B cell (primary cell): ENCODE results near the gene APLP2. TPM values are rescaled to one million over a fixed set of nuclear protein-coding genes. Genes with fewer than 3 reads are reported as not detected.
A peak's percentile ranks its signal among the peaks of the same experiment; 100 is the strongest.

ENCODE experiments used
- ATAC-seq: fragments of 200-7000 bp; cut with Tn5 transposase; one replicate; pipeline ENCODE4 v1.10.0; 2021; ENCODE audit warnings: low read depth, mild to moderate bottlenecking, moderate number of reproducible peaks, moderate library complexity
- CTCF ChIA-PET: fragments of 350-600 bp; sonication (Branson Sonifier 250); formaldehyde crosslinking; loops from one replicate; lab custom pipeline; 2021; ENCODE audit warnings: antibody characterized with exemption, inconsistent platforms; lab: Charles Lee
- POLR2A ChIA-PET: fragments of 350-600 bp; sonication (Branson Sonifier 250); formaldehyde crosslinking; loops from one replicate; lab custom pipeline; 2021; ENCODE audit warnings: antibody characterized with exemption; lab: Charles Lee
- DNase-seq: peaks from one replicate; pipeline ENCODE4 v3.0.0; 2013
- H2AFZ ChIP-seq: 2 replicates; pipeline ENCODE4 v1.6.1; 2012; ENCODE audit warnings: mild to moderate bottlenecking, low read depth, low read length; ENCODE audit not compliant: insufficient read depth, poor library complexity, severe bottlenecking
- H3K27ac ChIP-seq, 2 donors: 1 replicate in 1 of 2; 2 replicates in 1 of 2; pipeline ENCODE4 v1.5.1; 2012 to 2013; ENCODE audit warnings: low read length in 2 of 2, mild to moderate bottlenecking in 2 of 2, moderate library complexity in 1 of 2
- H3K27me3 ChIP-seq, 4 experiments: fragments of 200-600 bp in 1 of 4; sonication (generic) in 1 of 4; replicated peaks in 1 of 4; 1 replicate in 2 of 4; 2 replicates in 2 of 4; pipeline versions ENCODE4 v1.6.1 to v1.7.0; 2013 to 2016; ENCODE audit warnings: low read length in 3 of 4, mild to moderate bottlenecking in 2 of 4, mixed read lengths in 1 of 4, moderate library complexity in 1 of 4; ENCODE audit not compliant: insufficient read depth in 4 of 4, control insufficient read depth in 3 of 4; ENCODE audit errors: control extremely low read depth in 1 of 4
- H3K36me3 ChIP-seq, 2 experiments: replicated peaks in 1 of 2; 1 replicate in 1 of 2; 2 replicates in 1 of 2; pipeline versions ENCODE4 v1.6.1 to v1.7.1; 2013; ENCODE audit warnings: low read length in 1 of 2; ENCODE audit not compliant: insufficient read depth in 2 of 2, control insufficient read depth in 1 of 2; ENCODE audit errors: control extremely low read depth in 1 of 2, extremely low read depth in 1 of 2
- H3K4me1 ChIP-seq, 2 donors: fragments of 200-600 bp in 1 of 2; sonication (generic) in 1 of 2; 1 replicate in 1 of 2; 2 replicates in 1 of 2; pipeline versions ENCODE4 v1.5.1 to v1.6.1; 2013 to 2017; ENCODE audit warnings: low read length in 2 of 2; ENCODE audit not compliant: control insufficient read depth in 2 of 2, insufficient read depth in 2 of 2
- H3K4me2 ChIP-seq: replicated peaks from 2 replicates; pipeline ENCODE3; 2012; ENCODE audit warnings: mild to moderate bottlenecking, low read depth, low read length; ENCODE audit not compliant: poor library complexity, severe bottlenecking
- H3K4me3 ChIP-seq, 5 experiments: fragments of 200-600 bp in 1 of 5; sonication (generic) in 1 of 5; 1 replicate in 3 of 5; 2 replicates in 2 of 5; pipeline versions ENCODE4 v1.5.1 to v1.7.0; 2011 to 2016; ENCODE audit warnings: low read length in 4 of 5, mild to moderate bottlenecking in 4 of 5, low read depth in 2 of 5, control low read depth in 1 of 5, moderate library complexity in 1 of 5; ENCODE audit not compliant: insufficient read depth in 1 of 5; ENCODE audit errors: control extremely low read depth in 1 of 5, extremely low read depth in 1 of 5
- H3K79me2 ChIP-seq: fragments of 200-600 bp; sonication (generic); one replicate; pipeline ENCODE4 v1.6.0; 2016; ENCODE audit warnings: low read length; ENCODE audit not compliant: control insufficient read depth, insufficient read depth
- H3K9ac ChIP-seq: fragments of 200-600 bp; sonication (generic); 2 replicates; pipeline ENCODE4 v1.6.1; 2017; ENCODE audit warnings: mild to moderate bottlenecking, low read length, moderate library complexity
- H3K9me3 ChIP-seq, 3 donors: one replicate each; pipeline versions ENCODE4 v1.6.1 to v1.7.1; 2013; ENCODE audit warnings: low read length in 2 of 3; ENCODE audit not compliant: control insufficient read depth in 2 of 3, insufficient read depth in 1 of 3; ENCODE audit errors: control extremely low read depth in 1 of 3
- H4K20me1 ChIP-seq: 2 replicates; pipeline ENCODE4 v1.6.0; 2012; ENCODE audit warnings: mild to moderate bottlenecking, low read length; ENCODE audit not compliant: insufficient read depth, control insufficient read depth, poor library complexity, severe bottlenecking
- H3K27ac Mint-ChIP-seq: one replicate; pipeline ENCODE4 v1.8.0; 2021; ENCODE audit warnings: mixed read lengths
- H3K27me3 Mint-ChIP-seq: one replicate; pipeline ENCODE4 v1.8.0; 2021; ENCODE audit warnings: mixed read lengths
- H3K4me1 Mint-ChIP-seq: one replicate; pipeline ENCODE4 v1.8.0; 2021; ENCODE audit warnings: mixed read lengths
- H3K4me3 Mint-ChIP-seq: one replicate; pipeline ENCODE4 v1.8.0; 2021; ENCODE audit warnings: mixed read lengths
- H3K9me3 Mint-ChIP-seq: one replicate; pipeline ENCODE4 v1.8.0; 2022; ENCODE audit warnings: mixed read lengths; ENCODE audit not compliant: insufficient read depth
- EZH2 ChIP-seq: IDR thresholded peaks from 2 replicates; pipeline ENCODE4 v1.6.1; 2012; ENCODE audit warnings: borderline replicate concordance, low read depth, mild to moderate bottlenecking, moderate library complexity, low read length; ENCODE audit not compliant: insufficient read depth, poor library complexity, severe bottlenecking
- WGBS: methylation state at CpG from one replicate; pipeline ENCODE4 v1.1.5; 2013; ENCODE audit warnings: missing lambda C conversion rate; ENCODE audit not compliant: insufficient coverage; 5-methylcytosine and 5-hydroxymethylcytosine counted together
- intact Hi-C: fragments of 100-400 bp; cut with micrococcal nuclease; formaldehyde crosslinking; loops from one replicate; pipeline ENCODE4 v1.10.0; 2022
- polyA plus RNA-seq: library from polyadenylated mRNA; depleted of rRNA; stranded (reverse); fragments of >200 nt; gene quantifications from 2 replicates; pipeline ENCODE4 v1.2.3, GENCODE V29; 2012
- total RNA-seq, 2 donors: library from RNA; stranded (reverse); fragments of 120-200 nt in 1 of 2; gene quantifications; 1 replicate in 1 of 2; 2 replicates in 1 of 2; pipeline versions ENCODE4 v1.2.3 to v1.2.4, GENCODE V29; 2013 to 2022
- TF ChIP-seq, protein P1 (sequence below): fragments of 200-600 bp; IDR thresholded peaks from one replicate; pipeline ENCODE4 v1.8.0; 2022; ENCODE audit warnings: antibody characterized with exemption, mild to moderate bottlenecking

Gene APLP2
- total and polyA plus RNA-seq, 2 donors (not counting 1 experiment from before 2014, with no cell fraction given): 84.2 to 102 TPM

DNA sequence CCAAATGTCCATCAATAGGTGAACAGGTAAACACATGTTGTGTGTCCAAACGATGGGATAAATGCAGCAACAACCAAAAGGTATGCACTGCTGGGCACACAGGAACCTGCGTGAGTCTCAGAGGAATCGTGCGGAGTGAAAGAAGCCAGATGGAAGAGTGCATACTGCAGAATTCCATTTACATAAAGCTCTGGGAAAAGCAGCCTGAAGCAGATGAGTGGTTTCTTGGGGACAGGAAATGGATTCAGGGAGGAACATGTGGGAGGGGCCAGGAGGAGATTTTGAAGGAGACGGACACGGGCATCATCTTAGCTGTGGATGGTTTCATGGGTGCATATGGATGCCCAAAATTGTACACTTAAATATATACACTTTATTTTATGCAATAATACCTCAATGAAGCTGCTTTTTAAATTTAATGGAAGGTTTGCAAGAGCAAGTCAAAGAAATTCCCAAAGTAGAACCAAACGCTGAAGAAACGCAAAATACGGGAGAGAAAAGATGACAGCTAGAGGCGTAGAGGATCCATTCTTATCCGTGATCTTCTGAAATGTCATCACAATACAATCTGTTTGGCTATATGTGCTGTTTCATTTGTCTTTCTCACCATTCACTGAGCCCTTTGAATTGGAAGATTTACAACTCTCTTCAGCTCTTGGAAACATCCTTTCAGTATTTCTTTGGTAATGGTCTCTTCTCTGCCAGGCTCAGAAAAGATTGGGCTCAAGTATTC lies 114.3 kb downstream of the APLP2 start:
- no peak overlapping the region for H3K27ac ChIP-seq
- peaks cover 0 to 5% of the 10 kb centered on the region in 2 experiments for H3K36me3 ChIP-seq
- H3K4me3 ChIP-seq: no peak overlapping the region
- H3K9me3 ChIP-seq: no peaks in the 10 kb centered on the region
- no peak overlapping the region for H3K4me2 ChIP-seq
- no peak overlapping the region for H3K4me3 Mint-ChIP-seq
- ATAC-seq: no peak
- H4K20me1 ChIP-seq: no peaks in the 10 kb centered on the region
- no peaks in the 10 kb centered on the region for H3K79me2 ChIP-seq
- H3K4me1 Mint-ChIP-seq: peaks cover 40% of the 10 kb centered on the region
- WGBS: 93% methylated on average over 9 of the region's 11 CpGs
- H2AFZ ChIP-seq: no peak overlapping the region
- DNase-seq: no peak
- H3K27me3 Mint-ChIP-seq: no peaks in the 10 kb centered on the region
- H3K9me3 Mint-ChIP-seq: no peaks in the 10 kb centered on the region
- peak overlapping the region; percentile 37 for H3K27ac Mint-ChIP-seq
- ChIA-PET POLR2A (interaction anchor here (0.7 kb wide), 1 partner anchor 38 kb away, joined by 7 read pairs; no protein-coding TSS in a partner anchor), CTCF (interaction anchor here (0.9 to 4.3 kb wide), 4 partner anchors 29 to 52 kb away, joined by 3 to 13 read pairs (median 6); no protein-coding TSS in a partner anchor)
- H3K9ac ChIP-seq: no peak overlapping the region
- intact Hi-C loops: no loop called here
- TF ChIP-seq, protein P1, sequence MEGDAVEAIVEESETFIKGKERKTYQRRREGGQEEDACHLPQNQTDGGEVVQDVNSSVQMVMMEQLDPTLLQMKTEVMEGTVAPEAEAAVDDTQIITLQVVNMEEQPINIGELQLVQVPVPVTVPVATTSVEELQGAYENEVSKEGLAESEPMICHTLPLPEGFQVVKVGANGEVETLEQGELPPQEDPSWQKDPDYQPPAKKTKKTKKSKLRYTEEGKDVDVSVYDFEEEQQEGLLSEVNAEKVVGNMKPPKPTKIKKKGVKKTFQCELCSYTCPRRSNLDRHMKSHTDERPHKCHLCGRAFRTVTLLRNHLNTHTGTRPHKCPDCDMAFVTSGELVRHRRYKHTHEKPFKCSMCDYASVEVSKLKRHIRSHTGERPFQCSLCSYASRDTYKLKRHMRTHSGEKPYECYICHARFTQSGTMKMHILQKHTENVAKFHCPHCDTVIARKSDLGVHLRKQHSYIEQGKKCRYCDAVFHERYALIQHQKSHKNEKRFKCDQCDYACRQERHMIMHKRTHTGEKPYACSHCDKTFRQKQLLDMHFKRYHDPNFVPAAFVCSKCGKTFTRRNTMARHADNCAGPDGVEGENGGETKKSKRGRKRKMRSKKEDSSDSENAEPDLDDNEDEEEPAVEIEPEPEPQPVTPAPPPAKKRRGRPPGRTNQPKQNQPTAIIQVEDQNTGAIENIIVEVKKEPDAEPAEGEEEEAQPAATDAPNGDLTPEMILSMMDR: no peak
- TF ChIP-seq EZH2: no peak
- peaks cover 33 to 42% of the 10 kb centered on the region in 2 donors for H3K4me1 ChIP-seq
- no peaks in the 10 kb centered on the region for H3K27me3 ChIP-seq

DNA sequence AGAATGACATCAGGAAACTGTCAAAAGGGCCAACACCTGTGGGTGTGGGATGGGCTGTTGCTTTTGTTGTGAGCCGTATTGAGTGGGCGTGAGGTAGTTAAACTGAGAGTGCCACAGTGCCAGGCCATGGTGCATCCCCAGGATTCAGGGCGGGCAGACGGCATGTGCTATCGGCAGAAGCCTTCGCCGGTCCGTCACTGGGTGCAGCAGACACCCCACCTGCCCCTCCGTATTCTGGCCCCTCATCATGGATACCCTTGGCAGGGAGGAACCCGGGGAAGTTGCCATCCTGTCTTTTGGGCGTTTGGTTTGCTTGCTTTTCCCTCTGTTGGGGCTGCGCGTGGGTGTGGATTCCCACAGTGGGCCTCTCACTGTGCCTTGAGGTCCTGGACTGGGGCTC lies 117.4 kb downstream of the APLP2 start:
- 87% methylated on average over 13 of the region's 13 CpGs for WGBS
- Mint-ChIP-seq H3K9me3 (no peaks in the 10 kb centered on the region), H3K4me3 (no peak overlapping the region), H3K27ac (no peak overlapping the region), H3K4me1 (peaks cover 11% of the 10 kb centered on the region), H3K27me3 (no peaks in the 10 kb centered on the region)
- peaks cover 4 to 12% of the 10 kb centered on the region in 2 donors for H3K4me1 ChIP-seq
- H3K79me2 ChIP-seq: no peaks in the 10 kb centered on the region
- H4K20me1 ChIP-seq: no peaks in the 10 kb centered on the region
- intact Hi-C loops: no loop called here
- no peak overlapping the region for H3K27ac ChIP-seq
- ChIA-PET POLR2A (no interaction called here), CTCF (no interaction called here)
- peaks cover 0 to 26% of the 10 kb centered on the region in 2 experiments for H3K36me3 ChIP-seq
- H3K4me2 ChIP-seq: no peak overlapping the region
- ATAC-seq (no peak), DNase-seq (no peak)
- H2AFZ ChIP-seq: no peak overlapping the region
- H3K27me3 ChIP-seq: no peaks in the 10 kb centered on the region
- no peak overlapping the region for H3K9ac ChIP-seq
- no peak for TF ChIP-seq EZH2
- TF ChIP-seq, protein P1: no peak
- no peak overlapping the region for H3K4me3 ChIP-seq
- peaks cover 0 to 3% (median 0%) of the 10 kb centered on the region in 3 donors for H3K9me3 ChIP-seq
